Naive thymus-derived CD8-positive, alpha-beta T cell (primary cell): ENCODE measurements around the gene GRN. TPM values are rescaled to one million over a fixed set of nuclear protein-coding genes. Genes with fewer than 3 reads are reported as not detected.

ENCODE experiments used
- ATAC-seq, 2 donors: fragments of 150-1000 bp; cut with Tn5 transposase in 1 of 2; sonication (Bioruptor Pico), chemical (Tn5 transposase) in 1 of 2; 1 replicate in 1 of 2; 2 replicates in 1 of 2; pipeline ENCODE4 v1.10.0; 2021; ENCODE audit warnings: mild to moderate bottlenecking in 2 of 2, moderate library complexity in 2 of 2
- POLR2A ChIA-PET: fragments of 350-600 bp; sonication (Branson Sonifier 250); formaldehyde crosslinking; loops from one replicate; lab custom pipeline; 2021; ENCODE audit warnings: antibody characterized with exemption; lab: Charles Lee
- DNase-seq, 10 donors: peaks; one replicate each; pipeline versions ENCODE4 v3.0.0 to v3.0.0-alpha.2; 2020 to 2022
- H3K27ac Mint-ChIP-seq, 10 donors: one replicate each; pipeline ENCODE4 v1.8.0; 2020 to 2022; ENCODE audit warnings: mild to moderate bottlenecking in 10 of 10, mixed read lengths in 10 of 10, moderate library complexity in 4 of 10, inconsistent platforms in 1 of 10
- H3K27me3 Mint-ChIP-seq, 5 donors: one replicate each; pipeline ENCODE4 v1.8.0; 2021 to 2022; ENCODE audit warnings: mixed read lengths in 5 of 5
- H3K36me3 Mint-ChIP-seq, 3 donors: one replicate each; pipeline ENCODE4 v1.8.0; 2020 to 2022; ENCODE audit warnings: mixed read lengths in 3 of 3, mild to moderate bottlenecking in 2 of 3, inconsistent platforms in 1 of 3
- H3K4me1 Mint-ChIP-seq, 4 donors: one replicate each; pipeline ENCODE4 v1.8.0; 2021 to 2022; ENCODE audit warnings: mixed read lengths in 4 of 4
- H3K4me3 Mint-ChIP-seq, 10 donors: one replicate each; pipeline ENCODE4 v1.8.0; 2020 to 2022; ENCODE audit warnings: mild to moderate bottlenecking in 10 of 10, mixed read lengths in 10 of 10, moderate library complexity in 6 of 10, inconsistent platforms in 1 of 10
- H3K9me3 Mint-ChIP-seq, 9 donors: one replicate each; pipeline ENCODE4 v1.8.0; 2020 to 2022; ENCODE audit warnings: mixed read lengths in 9 of 9, mild to moderate bottlenecking in 3 of 9, inconsistent platforms in 1 of 9, moderate library complexity in 1 of 9
- polyA plus RNA-seq, 3 donors: library from polyadenylated mRNA; unstranded; fragments of 300-500 nt; fragmentation: Illumina TruSeq; gene quantifications; one replicate each; pipeline ENCODE4 v1.2.3, GENCODE V29; 2021
- total RNA-seq, 8 experiments: library from RNA in 2 of 8; stranded (reverse) in 2 of 8; gene quantifications; one replicate each; pipeline ENCODE4 v1.2.3 and lab custom pipeline; 2021 to 2026

GRN gene
- total and polyA plus RNA-seq, 5 experiments from 2014 or later: 24.8 to 43.7 (median 33.5) TPM

DNA sequence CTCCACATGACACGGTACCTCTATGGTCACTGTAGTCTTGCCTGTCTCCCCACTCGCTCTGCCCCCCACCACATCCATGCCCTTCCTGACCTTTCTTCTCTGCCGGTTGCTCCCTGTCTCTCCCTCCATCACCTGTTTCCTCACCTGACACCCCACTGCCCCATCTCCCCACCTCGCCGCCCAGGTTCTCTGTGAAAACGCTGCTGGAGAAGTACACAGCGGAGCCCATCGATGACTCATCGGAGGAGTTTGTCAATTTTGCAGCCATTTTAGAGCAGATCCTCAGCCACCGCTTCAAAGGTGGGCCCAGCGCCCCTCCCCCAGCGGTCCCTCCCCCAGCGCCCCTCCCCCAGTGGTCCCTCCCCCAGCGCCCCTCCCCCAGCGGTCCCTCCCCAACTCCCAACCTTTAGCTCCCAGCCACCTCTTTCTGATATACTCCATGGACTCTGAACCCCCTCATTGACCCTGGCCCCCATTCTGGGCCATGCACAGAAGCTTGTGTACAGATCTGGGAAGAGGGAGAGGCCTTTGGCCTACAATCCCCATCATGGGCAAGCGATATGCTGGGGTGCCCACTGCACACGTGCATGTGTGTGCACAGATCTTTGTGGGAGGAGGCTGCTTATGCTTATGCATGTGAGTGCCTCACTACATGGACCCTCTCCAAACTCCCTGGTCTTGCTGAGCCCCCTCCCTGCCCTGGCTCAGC lies 32.6 kb upstream of the GRN start:
- Mint-ChIP-seq H3K27ac (no peak overlapping the region), H3K36me3 (peaks cover 0 to 2% (median 0%) of the 10 kb centered on the region in 3 donors), H3K27me3 (peaks cover 15 to 41% (median 32%) of the 10 kb centered on the region in 5 donors), H3K9me3 (no peaks in the 10 kb centered on the region), H3K4me1 (peaks cover 19 to 31% (median 24%) of the 10 kb centered on the region in 4 donors), H3K4me3 (peak overlapping the region in 3 of 10 donors; percentile 10 to 15 (median 10))
- POLR2A ChIA-PET: interaction anchor here (1.5 to 1.6 kb wide), 2 partner anchors 14 to 91 kb away, joined by 3 to 5 read pairs; no protein-coding TSS in a partner anchor
- DNase-seq (no peak), ATAC-seq (no peak)

DNA sequence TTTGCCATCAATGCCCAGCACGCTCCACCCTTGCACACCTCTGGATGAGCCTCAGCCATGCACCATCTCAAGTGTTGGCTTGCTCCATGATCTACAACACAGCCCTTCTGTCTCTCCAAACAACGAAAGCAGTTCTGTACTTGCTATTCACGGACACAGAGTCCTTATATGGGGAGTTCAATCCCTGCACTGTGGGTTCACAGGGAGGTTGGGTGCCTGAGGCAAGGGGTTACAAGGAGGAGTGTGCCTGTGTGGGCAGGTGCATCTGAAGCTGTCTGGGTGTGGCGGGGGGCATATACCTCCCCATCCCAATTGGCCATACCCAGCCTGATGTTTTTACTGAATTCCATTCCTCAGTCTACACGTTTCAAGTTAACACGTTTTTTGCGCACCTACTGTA lies 31.1 kb upstream of the GRN start:
- POLR2A ChIA-PET: interaction anchor here (14.5 kb wide), 1 partner anchor 98 kb away, joined by 445 read pairs; the partner anchor contains the start of gene UBTF
- peak overlapping the region in 1 of 10 donors; percentile 59 for H3K27ac Mint-ChIP-seq
- H3K36me3 Mint-ChIP-seq: peaks cover 0 to 2% (median 0%) of the 10 kb centered on the region in 3 donors
- H3K27me3 Mint-ChIP-seq: peaks cover 15 to 43% (median 34%) of the 10 kb centered on the region in 5 donors
- ATAC-seq: no peak
- H3K9me3 Mint-ChIP-seq: no peaks in the 10 kb centered on the region
- H3K4me3 Mint-ChIP-seq: peak overlapping the region in 9 of 10 donors; percentile 32 to 78 (median 66)
- DNase-seq: no peak
- peaks cover 20 to 24% (median 20%) of the 10 kb centered on the region in 4 donors for H3K4me1 Mint-ChIP-seq

DNA sequence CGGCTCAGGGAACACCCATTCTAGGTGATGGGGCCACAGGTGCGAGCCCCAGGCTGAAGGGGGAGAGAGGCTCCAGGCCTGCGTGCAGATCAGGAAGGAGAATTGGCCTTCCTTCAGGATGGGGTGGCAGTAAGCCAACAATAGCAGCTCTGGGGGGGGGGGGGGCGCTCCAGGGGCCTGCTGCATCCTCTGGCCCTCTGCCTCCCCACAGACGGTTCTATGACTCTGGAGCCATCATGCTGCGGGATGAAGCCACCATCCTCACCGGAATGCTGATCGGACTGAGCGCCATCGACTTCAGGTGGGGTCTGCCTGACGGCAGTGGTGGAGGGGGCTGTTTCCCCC lies 30.6 kb upstream of the GRN start:
- Mint-ChIP-seq H3K27me3 (peaks cover 15 to 42% (median 34%) of the 10 kb centered on the region in 5 donors), H3K4me3 (peak overlapping the region; percentile 28 to 78 (median 65)), H3K36me3 (peaks cover 0 to 6% (median 0%) of the 10 kb centered on the region in 3 donors), H3K9me3 (no peaks in the 10 kb centered on the region), H3K4me1 (peaks cover 18 to 23% (median 20%) of the 10 kb centered on the region in 4 donors), H3K27ac (peak overlapping the region in 1 of 10 donors; percentile 59)
- POLR2A ChIA-PET: interaction anchor here (14.5 kb wide), 1 partner anchor 99 kb away, joined by 445 read pairs; the partner anchor contains the start of gene UBTF
- DNase-seq (peak in 1 of 10 donors; percentile 16), ATAC-seq (no peak)

DNA sequence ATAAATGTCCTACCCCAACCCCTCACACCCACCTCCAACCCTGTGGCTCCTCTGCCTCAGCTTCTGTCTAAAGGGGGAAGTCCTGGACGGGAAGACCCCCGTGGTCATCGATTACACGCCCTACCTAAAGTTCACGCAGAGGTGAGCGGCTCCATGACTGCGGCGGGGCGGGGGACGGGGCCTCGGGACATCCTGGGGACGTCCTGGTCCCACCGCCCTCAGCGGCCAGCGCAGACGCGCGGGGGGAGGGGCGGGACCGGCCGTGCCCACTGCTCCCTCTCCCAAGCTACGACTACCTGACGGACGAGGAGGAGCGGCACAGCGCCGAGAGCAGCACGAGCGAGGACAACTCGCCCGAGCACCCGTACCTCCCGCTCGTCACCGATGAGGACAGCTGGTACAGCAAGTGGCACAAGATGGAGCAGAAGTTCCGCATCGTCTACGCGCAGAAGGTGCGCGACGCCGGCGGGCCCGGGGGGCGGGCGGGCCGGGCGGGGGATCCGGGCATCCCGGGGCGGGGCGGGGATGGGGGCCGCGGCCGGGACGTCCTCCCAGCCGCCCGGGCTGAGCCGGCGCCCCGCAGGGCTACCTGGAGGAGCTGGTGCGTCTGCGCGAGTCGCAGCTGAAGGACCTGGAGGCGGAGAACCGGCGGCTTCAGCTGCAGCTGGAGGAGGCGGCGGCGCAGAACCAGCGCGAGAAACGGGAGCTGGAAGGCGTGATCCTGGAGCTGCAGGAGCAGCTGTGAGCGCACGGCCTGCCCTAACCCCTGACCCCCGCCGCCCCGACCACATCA lies 30.0 kb upstream of the GRN start:
- no peaks in the 10 kb centered on the region for H3K9me3 Mint-ChIP-seq
- no peak overlapping the region for H3K27ac Mint-ChIP-seq
- peak; percentile 80 to 81 for ATAC-seq
- H3K27me3 Mint-ChIP-seq: peaks cover 15 to 41% (median 29%) of the 10 kb centered on the region in 5 donors
- peaks cover 13 to 19% (median 16%) of the 10 kb centered on the region in 4 donors for H3K4me1 Mint-ChIP-seq
- peaks cover 0 to 10% (median 0%) of the 10 kb centered on the region in 3 donors for H3K36me3 Mint-ChIP-seq
- DNase-seq: peak in 5 of 10 donors; percentile 12 to 66 (median 35)
- H3K4me3 Mint-ChIP-seq: peak overlapping the region; percentile 67 to 87 (median 78)
- POLR2A ChIA-PET: interaction anchor here (14.5 kb wide), 1 partner anchor 99 kb away, joined by 445 read pairs; the partner anchor contains the start of gene UBTF

DNA sequence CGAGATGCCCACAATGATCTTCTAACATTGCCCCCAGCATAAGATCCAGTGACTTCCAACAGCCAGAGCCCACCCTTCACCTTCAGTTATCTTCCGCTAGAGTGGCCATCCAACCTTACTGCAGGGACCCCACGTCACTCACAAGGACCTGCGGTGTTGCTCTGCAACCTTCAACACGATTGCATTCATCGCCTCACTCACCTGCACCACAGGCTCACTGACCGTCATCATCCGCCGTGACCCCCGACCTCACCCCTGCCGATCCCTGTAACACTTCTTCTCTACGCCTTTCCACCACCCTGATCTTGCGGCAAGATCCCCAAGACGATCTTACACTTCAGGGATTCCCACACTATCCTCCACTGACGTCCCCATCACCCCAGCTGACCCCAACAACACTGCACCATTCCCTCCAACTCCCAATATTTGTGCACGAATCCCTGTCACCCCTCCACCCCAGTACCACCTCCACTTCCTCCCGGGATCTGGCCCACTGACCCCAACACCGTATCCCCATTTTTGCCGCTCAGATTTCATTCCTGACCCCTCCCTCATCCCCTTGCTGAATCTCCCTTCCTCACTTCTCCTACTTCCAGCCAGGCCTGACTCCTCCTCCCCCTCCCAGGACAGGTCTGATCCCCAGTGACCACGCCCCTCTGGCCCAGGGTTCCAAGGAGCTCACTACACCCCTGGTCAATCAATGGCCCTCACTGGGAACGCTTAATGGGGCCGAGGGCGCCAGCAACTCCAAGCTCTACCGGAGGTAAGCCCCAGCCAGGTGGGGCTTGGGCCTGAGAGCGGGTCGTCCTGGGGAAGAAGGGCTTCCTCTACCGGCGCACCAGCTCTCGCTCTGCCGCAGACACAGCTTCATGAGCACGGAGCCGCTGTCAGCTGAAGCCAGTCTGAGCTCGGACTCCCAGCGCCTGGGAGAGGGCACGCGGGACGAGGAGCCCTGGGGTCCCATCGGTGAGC lies 29.1 kb upstream of the GRN start:
- peak in 1 of 2 donors; percentile 36 for ATAC-seq
- peak in 1 of 10 donors; percentile 49 for DNase-seq
- Mint-ChIP-seq H3K27ac (peak overlapping the region in 1 of 10 donors; percentile 14), H3K9me3 (no peaks in the 10 kb centered on the region), H3K27me3 (peaks cover 15 to 41% (median 29%) of the 10 kb centered on the region in 5 donors), H3K4me1 (peaks cover 12 to 17% (median 15%) of the 10 kb centered on the region in 4 donors), H3K4me3 (peak overlapping the region; percentile 69 to 87 (median 78)), H3K36me3 (peaks cover 0 to 14% (median 0%) of the 10 kb centered on the region in 3 donors)
- POLR2A ChIA-PET: interaction anchor here (0.5 to 14.5 kb wide), 3 partner anchors 11 to 100 kb away, joined by 7 to 445 read pairs (median 8); partner anchors contain the start of gene UBTF

DNA sequence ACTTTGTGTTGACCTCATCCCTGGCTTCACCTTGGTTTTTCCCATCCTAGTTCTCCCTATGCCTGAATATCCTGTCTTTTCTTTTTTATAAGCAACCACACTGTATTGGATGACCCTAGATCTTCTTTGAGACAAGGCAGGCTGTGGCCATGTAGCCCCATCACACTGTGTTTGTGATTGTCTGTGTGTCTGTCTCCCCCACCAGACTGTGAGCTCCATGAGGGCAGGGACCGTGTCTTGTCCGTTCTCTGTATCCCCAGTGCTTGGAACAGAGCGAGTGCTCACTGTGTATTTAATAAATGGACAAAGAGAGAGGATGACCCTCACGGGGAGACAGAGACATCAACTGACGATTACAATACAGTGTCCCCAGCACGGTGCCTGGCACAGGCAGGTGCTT lies 27.6 kb upstream of the GRN start:
- peaks cover 0 to 26% (median 2%) of the 10 kb centered on the region in 3 donors for H3K36me3 Mint-ChIP-seq
- H3K4me1 Mint-ChIP-seq: peaks cover 12 to 25% (median 19%) of the 10 kb centered on the region in 4 donors
- H3K27me3 Mint-ChIP-seq: peaks cover 15 to 41% (median 25%) of the 10 kb centered on the region in 5 donors
- H3K4me3 Mint-ChIP-seq: peak overlapping the region in 4 of 10 donors; percentile 6 to 65 (median 42)
- peak overlapping the region in 1 of 10 donors; percentile 6 for H3K27ac Mint-ChIP-seq
- ATAC-seq: no peak
- POLR2A ChIA-PET: interaction anchor here (0.5 to 14.5 kb wide), 7 partner anchors 9 to 102 kb away, joined by 3 to 445 read pairs (median 6); partner anchors contain the start of gene UBTF
- H3K9me3 Mint-ChIP-seq: no peaks in the 10 kb centered on the region
- peak in 1 of 10 donors; percentile 9 for DNase-seq

DNA sequence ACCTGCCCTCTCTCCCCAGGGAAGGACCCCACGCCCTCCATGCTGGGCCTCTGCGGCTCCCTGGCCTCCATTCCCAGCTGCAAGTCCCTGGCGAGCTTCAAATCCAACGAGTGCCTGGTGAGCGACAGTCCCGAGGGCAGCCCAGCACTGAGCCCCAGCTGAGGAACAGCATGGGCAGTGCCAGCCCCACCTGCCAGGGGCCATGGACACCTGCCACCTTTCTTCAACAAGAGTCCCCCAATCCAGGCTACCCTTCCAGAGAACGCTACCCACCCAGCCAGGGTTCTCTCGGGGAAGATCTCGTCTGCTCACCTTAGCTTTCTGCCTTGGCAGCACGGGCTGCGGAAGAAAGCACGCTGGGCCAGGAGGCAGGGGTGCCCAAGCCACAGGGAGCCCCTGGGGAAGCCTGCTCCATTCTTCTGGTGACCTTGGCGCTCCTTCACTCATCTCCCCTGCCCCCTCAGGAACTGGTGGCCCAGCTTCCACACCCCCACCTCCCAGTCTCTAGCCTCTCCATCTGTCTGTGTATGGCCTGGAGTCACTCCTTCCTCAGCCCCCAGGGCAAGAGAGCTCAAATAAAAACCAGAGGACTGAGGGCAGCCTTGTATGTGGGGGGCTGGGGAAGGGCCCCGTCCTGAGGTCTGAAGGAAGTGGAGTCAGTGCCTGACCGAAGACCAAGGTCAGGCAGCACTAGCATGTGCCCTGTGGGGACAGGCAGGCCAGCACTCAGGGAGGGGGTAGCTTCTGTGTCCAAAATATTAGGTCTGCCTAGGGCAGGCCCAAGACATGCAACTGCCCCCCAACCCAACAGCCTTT lies 26.8 kb upstream of the GRN start:
- Mint-ChIP-seq H3K9me3 (no peaks in the 10 kb centered on the region), H3K27ac (no peak overlapping the region), H3K4me3 (no peak overlapping the region), H3K36me3 (peaks cover 0 to 26% (median 2%) of the 10 kb centered on the region in 3 donors), H3K27me3 (peaks cover 15 to 36% (median 25%) of the 10 kb centered on the region in 5 donors), H3K4me1 (peaks cover 12 to 32% (median 20%) of the 10 kb centered on the region in 4 donors)
- DNase-seq (peak in 1 of 10 donors; percentile 53), ATAC-seq (no peak)
- POLR2A ChIA-PET: interaction anchor here (0.5 to 14.5 kb wide), 5 partner anchors 9 to 103 kb away, joined by 3 to 445 read pairs (median 3); partner anchors contain the start of gene UBTF

DNA sequence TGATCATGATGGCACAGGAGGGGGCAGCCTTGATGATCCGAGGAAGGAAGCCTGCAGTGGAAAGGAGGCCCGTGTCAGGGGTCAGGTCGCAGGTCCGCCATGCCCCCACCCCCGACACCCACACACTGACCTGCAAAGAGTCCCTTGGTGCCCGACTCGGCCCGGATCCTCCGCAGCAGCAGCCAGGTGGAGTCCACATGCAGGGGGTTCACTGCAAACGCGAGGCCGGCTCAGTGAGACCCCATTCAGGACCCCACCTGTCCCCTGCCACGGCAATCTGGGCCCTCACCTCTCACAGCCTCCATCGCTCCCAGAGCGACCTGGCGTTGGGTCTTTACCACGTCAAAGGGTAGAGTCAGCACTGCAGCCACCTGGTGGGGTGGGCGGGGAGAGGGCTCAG lies 25.0 kb upstream of the GRN start:
- Mint-ChIP-seq H3K4me3 (no peak overlapping the region), H3K4me1 (peaks cover 17 to 37% (median 24%) of the 10 kb centered on the region in 4 donors), H3K9me3 (no peaks in the 10 kb centered on the region), H3K36me3 (peaks cover 0 to 26% (median 2%) of the 10 kb centered on the region in 3 donors), H3K27ac (no peak overlapping the region), H3K27me3 (peaks cover 13 to 25% (median 18%) of the 10 kb centered on the region in 5 donors)
- peak in 1 of 10 donors; percentile 53 for DNase-seq
- no peak for ATAC-seq
- POLR2A ChIA-PET: interaction anchor here (14.5 kb wide), 1 partner anchor 104 kb away, joined by 445 read pairs; the partner anchor contains the start of gene UBTF

DNA sequence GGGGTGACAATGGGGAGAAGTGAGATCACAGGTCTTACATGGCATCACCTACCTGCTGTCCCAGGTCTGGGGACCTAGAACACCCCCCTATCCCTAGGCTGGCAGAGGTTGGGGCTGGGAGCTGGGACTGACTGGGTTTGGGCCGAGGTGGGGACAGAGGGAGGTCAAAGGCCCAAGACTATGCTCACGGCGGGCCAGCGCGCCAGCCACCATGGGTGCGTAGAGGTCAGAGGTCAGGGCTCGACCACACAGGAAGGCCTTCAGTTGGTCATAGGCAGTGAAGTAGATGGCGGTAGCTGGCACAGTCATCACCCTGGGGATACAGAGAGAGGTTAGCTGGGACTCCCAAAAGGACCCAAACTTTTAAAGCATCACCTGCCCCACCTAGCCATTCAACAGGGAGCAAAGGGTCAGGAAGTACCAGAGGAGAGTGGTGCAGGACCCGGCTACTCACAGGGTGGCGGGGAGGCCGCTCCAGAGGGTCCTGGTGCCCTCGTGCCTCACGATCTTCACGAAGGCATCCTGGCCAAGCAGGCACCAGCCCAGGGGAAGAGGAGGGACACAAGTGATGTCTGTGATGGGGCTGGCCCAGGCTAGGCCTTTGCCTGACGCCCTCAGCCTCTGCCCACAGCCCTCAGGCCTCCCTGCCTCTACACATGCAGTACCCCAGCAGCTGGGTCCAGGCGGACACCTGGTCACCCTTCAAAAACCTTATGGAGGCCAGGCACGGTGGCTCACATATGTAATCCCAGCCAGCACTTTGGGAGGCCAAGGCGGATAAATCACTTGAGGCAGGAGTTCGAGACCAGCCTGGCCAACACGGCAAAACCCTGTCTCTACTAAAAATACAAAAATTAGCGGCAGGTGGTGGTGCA lies 23.6 kb upstream of the GRN start:
- H3K27me3 Mint-ChIP-seq: peaks cover 4 to 12% (median 9%) of the 10 kb centered on the region in 5 donors
- POLR2A ChIA-PET: interaction anchor here (0.5 to 14.5 kb wide), 3 partner anchors 13 to 106 kb away, joined by 3 to 445 read pairs (median 6); partner anchors contain the start of genes RUNDC3A and UBTF
- H3K4me3 Mint-ChIP-seq: peak overlapping the region in 3 of 10 donors; percentile 31 to 73 (median 33)
- ATAC-seq: no peak
- DNase-seq: peak in 1 of 10 donors; percentile 23
- no peaks in the 10 kb centered on the region for H3K9me3 Mint-ChIP-seq
- peaks cover 0 to 24% (median 2%) of the 10 kb centered on the region in 3 donors for H3K36me3 Mint-ChIP-seq
- peak overlapping the region in 2 of 10 donors; percentile 9 to 48 for H3K27ac Mint-ChIP-seq
- peaks cover 8 to 34% (median 16%) of the 10 kb centered on the region in 4 donors for H3K4me1 Mint-ChIP-seq
